Testis (tissue), 3 donors: ENCODE results near the gene GJA5. TPM values are rescaled to one million over a fixed set of nuclear protein-coding genes. Genes with fewer than 3 reads are reported as not detected.

ENCODE experiments used
- DNase-seq: peaks from one replicate; pipeline ENCODE4 v3.0.0-alpha.2; 2019
- H3K27ac ChIP-seq, 2 donors: fragments of 200-600 bp; sonication (generic); one replicate each; pipeline ENCODE4 v1.5.1; 2019
- H3K27me3 ChIP-seq: fragments of 200-600 bp; sonication (generic); one replicate; pipeline ENCODE4 v1.5.1; 2019
- H3K36me3 ChIP-seq: fragments of 200-600 bp; sonication (generic); one replicate; pipeline ENCODE4 v1.5.1; 2017; ENCODE audit warnings: low read depth; ENCODE audit errors: missing control alignments
- H3K4me1 ChIP-seq: fragments of 200-600 bp; sonication (generic); one replicate; pipeline ENCODE4 v1.5.1; 2019
- H3K4me3 ChIP-seq, 2 donors: fragments of 200-600 bp; sonication (generic); one replicate each; pipeline ENCODE4 v1.5.1; 2017 to 2019
- H3K9me3 ChIP-seq: fragments of 200-600 bp; sonication (generic); one replicate; pipeline ENCODE4 v1.5.1; 2017
- POLR2A ChIP-seq: fragments of 450-650 bp; IDR thresholded peaks from one replicate; pipeline ENCODE4 v1.6.1; 2017; ENCODE audit warnings: antibody characterized with exemption, mild to moderate bottlenecking, moderate library complexity
- WGBS, 2 donors: methylation state at CpG; one replicate each; pipeline ENCODE4 v1.1.5; 2018; 5-methylcytosine and 5-hydroxymethylcytosine counted together
- intact Hi-C: fragments of 100-400 bp; cut with DNase I; formaldehyde crosslinking; loops from one replicate; pipeline ENCODE4 v1.15.1; 2023; ENCODE audit warnings: low total_unique reads
- polyA plus RNA-seq: library from polyadenylated mRNA; stranded (reverse); fragments of 350-450 nt; fragmentation: Illumina TruSeq; extraction: RNeasy Lipid Tissue Mini Kit (QIAGEN cat#74804); gene quantifications from one replicate; pipeline ENCODE4 v1.2.3, GENCODE V29; 2014; ENCODE audit warnings: low read depth, low replicate concordance; ENCODE audit not compliant: insufficient read depth
- total RNA-seq, 2 donors: library from RNA; depleted of rRNA; stranded (reverse); fragments of >200 nt; gene quantifications; one replicate each; pipeline ENCODE4 v1.2.3, GENCODE V29; 2016
- TF ChIP-seq, protein P1 (sequence below), 3 experiments: fragments of 450-650 bp in 2 of 3; fragments of 200-600 bp in 1 of 3; sonication (generic) in 1 of 3; IDR thresholded peaks; one replicate each; pipeline ENCODE4 v1.5.1; 2016 to 2019; ENCODE audit warnings: antibody characterized with exemption in 3 of 3, mild to moderate bottlenecking in 2 of 3, moderate library complexity in 1 of 3

Gene GJA5
- total and polyA plus RNA-seq, 3 donors from 2014 or later = 1.2 to 5.6 (median 2.2) TPM

DNA sequence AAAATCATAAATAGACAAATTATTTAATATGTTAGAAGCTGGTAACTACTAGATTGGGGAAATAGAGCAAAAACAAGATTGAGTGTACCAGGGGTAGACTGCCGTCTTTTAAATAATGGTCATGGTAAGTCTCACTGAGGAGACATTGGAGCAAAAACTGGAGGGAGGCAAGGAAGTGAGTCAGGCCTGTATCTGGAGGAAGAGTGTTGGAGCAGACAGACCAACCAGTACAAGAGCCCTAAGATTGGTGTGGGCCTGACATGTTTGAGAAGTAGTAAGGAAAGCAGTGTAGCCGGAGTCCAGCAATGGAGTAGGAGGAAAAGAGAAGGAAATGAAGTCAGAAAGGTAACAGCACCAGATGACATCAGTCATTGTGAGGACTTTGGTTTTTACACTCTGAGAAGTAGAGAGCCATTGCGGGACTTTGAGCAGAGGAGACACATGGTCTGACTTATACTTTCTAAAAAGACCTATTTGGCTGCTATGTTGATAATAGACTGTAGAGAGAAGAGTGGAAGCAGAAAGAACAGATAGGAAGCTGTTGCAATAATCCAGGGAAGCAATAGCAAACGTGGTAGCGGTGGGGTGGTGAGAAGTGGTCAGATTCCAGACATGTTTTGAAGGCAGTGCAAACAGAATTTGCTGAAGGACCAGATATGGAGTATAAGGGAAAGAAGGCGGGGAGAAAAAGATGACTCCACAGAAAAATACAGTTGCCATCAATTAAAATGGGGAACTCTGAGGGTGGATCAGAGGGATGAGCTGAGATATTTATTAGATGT, 44.7 kb upstream of the GJA5 start:
- no peak for TF ChIP-seq POLR2A
- TF ChIP-seq, protein P1, sequence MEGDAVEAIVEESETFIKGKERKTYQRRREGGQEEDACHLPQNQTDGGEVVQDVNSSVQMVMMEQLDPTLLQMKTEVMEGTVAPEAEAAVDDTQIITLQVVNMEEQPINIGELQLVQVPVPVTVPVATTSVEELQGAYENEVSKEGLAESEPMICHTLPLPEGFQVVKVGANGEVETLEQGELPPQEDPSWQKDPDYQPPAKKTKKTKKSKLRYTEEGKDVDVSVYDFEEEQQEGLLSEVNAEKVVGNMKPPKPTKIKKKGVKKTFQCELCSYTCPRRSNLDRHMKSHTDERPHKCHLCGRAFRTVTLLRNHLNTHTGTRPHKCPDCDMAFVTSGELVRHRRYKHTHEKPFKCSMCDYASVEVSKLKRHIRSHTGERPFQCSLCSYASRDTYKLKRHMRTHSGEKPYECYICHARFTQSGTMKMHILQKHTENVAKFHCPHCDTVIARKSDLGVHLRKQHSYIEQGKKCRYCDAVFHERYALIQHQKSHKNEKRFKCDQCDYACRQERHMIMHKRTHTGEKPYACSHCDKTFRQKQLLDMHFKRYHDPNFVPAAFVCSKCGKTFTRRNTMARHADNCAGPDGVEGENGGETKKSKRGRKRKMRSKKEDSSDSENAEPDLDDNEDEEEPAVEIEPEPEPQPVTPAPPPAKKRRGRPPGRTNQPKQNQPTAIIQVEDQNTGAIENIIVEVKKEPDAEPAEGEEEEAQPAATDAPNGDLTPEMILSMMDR (IDR thresholded peaks at IDR 0.05) = no peak
- no peak overlapping the region for H3K4me3 ChIP-seq
- no peak overlapping the region for H3K27ac ChIP-seq
- intact Hi-C loops = no loop called here
- 94% methylated on average over 6 of the region's 6 CpGs for WGBS, 2 donors
- H3K4me1 ChIP-seq = no peaks in the 10 kb centered on the region
- H3K27me3 ChIP-seq = no peaks in the 10 kb centered on the region
- DNase-seq = no peak
- H3K36me3 ChIP-seq = no peaks in the 10 kb centered on the region
- no peaks in the 10 kb centered on the region for H3K9me3 ChIP-seq

DNA sequence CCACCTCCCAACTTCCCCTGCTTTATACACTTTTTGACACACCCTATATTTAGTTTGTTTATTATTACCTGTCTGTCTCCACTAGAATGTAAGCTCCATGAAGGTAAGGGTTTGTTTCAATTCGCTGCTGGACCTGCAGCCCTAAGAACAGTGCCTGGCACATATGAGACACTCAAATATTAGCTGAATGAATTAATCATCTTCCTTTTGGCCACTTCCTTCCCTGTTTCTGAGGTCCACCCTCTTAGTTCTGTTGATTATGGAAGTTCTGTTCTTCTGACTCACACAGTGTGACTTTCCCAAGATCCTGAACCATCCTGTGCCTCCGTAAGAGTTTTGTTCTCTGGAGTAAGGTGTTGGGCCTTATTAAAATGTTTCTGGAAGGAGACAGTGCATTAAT, 40.4 kb upstream of the GJA5 start:
- no peak overlapping the region for H3K4me3 ChIP-seq
- H3K36me3 ChIP-seq = no peaks in the 10 kb centered on the region
- no peak for DNase-seq
- H3K4me1 ChIP-seq = no peaks in the 10 kb centered on the region
- no peak overlapping the region for H3K27ac ChIP-seq
- H3K27me3 ChIP-seq = no peaks in the 10 kb centered on the region
- intact Hi-C loops = no loop called here
- TF ChIP-seq, protein P1 (IDR thresholded peaks at IDR 0.05) = no peak
- no peak for TF ChIP-seq POLR2A
- no peaks in the 10 kb centered on the region for H3K9me3 ChIP-seq
- WGBS, 2 donors = 91 to 100% methylated on average over 2 of the region's 2 CpGs

DNA sequence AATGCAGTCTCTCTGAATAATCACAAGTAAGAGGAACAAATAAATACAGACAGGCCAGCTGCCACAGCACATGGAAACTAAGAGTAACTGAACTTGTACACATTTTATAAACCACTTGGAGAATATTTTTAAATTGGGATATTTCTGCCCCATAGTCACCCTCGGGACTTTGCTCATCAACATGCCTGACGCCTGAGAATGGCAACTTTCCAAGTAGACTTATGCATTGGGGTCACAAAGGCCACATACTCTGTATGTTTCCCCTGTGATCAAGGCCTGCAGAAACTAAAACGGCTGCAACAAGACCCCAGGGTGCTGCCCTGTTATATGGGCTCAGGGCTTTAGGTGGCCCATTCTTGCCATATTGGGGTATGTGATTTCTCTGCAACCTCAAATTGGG, 38.3 kb upstream of the GJA5 start:
- Histone ChIP-seq H3K36me3 (no peaks in the 10 kb centered on the region), H3K4me3 (no peak overlapping the region), H3K27me3 (no peaks in the 10 kb centered on the region), H3K27ac (no peak overlapping the region), H3K9me3 (no peaks in the 10 kb centered on the region), H3K4me1 (no peaks in the 10 kb centered on the region)
- no peak for TF ChIP-seq POLR2A
- TF ChIP-seq, protein P1 (IDR thresholded peaks at IDR 0.05) = no peak
- intact Hi-C loops = no loop called here
- no peak for DNase-seq
- 62 to 67% methylated on average over 3 of the region's 3 CpGs for WGBS, 2 donors

DNA sequence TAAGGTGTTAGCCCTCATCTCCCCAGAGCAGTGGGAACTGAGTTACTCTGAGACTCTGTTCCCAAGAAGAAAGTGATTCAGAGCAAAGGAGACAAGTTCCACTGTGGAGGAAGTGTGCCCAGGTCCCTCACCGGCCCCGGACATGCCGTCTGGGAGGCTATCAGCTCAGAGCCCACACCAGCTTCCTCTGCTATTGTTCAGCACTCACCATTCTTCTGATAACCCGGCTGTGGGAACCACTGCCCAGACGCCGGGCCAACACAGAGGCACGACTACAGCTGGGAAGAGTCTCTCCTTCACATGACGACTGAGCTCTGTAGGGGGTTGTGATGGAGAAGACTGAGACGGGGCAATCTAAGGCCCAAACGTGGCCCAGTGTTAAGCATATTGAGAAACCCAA, 34.2 kb upstream of the GJA5 start:
- H3K27me3 ChIP-seq = no peaks in the 10 kb centered on the region
- no peaks in the 10 kb centered on the region for H3K36me3 ChIP-seq
- no peaks in the 10 kb centered on the region for H3K4me1 ChIP-seq
- TF ChIP-seq, protein P1 (IDR thresholded peaks at IDR 0.05) = no peak
- no peak for TF ChIP-seq POLR2A
- no peak overlapping the region for H3K27ac ChIP-seq
- 69 to 84% methylated on average over 10 of the region's 10 CpGs for WGBS, 2 donors
- no peak overlapping the region for H3K4me3 ChIP-seq
- no peak for DNase-seq
- intact Hi-C loops = no loop called here
- H3K9me3 ChIP-seq = no peaks in the 10 kb centered on the region

DNA sequence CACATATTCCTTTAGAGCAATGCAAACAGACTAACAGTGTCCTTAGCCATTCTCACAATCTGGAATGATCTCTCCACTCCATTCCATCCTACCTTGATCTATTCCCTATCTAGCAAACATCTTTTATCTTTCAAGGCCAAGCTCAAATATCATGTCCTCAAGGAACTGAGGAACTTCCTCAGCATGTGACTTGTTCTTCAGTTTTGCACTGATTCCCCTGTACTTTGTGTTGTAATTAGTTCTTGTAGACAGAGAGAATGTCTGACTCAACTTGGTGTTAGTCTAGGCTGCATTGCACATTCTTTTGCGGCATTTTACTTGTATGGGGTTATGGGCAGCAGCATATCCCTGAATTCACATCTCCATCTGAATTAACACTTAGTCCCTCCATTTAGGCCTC, 31.5 kb upstream of the GJA5 start:
- no peaks in the 10 kb centered on the region for H3K36me3 ChIP-seq
- no peaks in the 10 kb centered on the region for H3K4me1 ChIP-seq
- H3K4me3 ChIP-seq = no peak overlapping the region
- no peaks in the 10 kb centered on the region for H3K9me3 ChIP-seq
- intact Hi-C loops = no loop called here
- no peaks in the 10 kb centered on the region for H3K27me3 ChIP-seq
- no peak for DNase-seq
- TF ChIP-seq, protein P1 (IDR thresholded peaks at IDR 0.05) = no peak
- no peak for TF ChIP-seq POLR2A
- H3K27ac ChIP-seq = no peak overlapping the region
- WGBS, 2 donors = 92 to 100% methylated on average over 1 of the region's 1 CpG
